ENCODE measurements around the gene MT1B.

DNA sequence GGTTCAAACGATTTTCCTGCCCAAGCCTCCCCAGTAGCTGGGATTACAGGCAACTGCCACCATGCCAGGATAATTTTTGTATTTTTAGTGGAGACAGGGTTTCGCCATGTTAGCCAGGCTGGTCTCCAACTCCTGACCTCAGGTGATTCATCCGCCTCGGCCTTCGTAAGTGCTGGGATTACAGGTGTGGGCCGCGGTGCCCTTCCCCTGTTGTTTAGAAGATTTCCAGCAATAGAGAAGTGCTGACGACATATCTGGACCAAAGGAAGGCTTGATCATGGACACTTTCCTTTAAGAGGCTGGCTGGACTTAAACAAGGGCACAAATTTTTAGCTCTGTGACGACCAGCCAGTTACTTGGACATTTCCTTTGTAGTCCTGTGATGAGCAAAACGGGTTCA, 20.5 kb upstream of the MT1B start:
- TF ChIP-seq MXI1 (IDR thresholded peaks at IDR 0.05; ENCODE audit: low read depth, low read length): no peak
- TF ChIP-seq, protein P1, sequence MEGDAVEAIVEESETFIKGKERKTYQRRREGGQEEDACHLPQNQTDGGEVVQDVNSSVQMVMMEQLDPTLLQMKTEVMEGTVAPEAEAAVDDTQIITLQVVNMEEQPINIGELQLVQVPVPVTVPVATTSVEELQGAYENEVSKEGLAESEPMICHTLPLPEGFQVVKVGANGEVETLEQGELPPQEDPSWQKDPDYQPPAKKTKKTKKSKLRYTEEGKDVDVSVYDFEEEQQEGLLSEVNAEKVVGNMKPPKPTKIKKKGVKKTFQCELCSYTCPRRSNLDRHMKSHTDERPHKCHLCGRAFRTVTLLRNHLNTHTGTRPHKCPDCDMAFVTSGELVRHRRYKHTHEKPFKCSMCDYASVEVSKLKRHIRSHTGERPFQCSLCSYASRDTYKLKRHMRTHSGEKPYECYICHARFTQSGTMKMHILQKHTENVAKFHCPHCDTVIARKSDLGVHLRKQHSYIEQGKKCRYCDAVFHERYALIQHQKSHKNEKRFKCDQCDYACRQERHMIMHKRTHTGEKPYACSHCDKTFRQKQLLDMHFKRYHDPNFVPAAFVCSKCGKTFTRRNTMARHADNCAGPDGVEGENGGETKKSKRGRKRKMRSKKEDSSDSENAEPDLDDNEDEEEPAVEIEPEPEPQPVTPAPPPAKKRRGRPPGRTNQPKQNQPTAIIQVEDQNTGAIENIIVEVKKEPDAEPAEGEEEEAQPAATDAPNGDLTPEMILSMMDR (IDR thresholded peaks at IDR 0.05): no peak
- TF ChIP-seq YY1 (IDR thresholded peaks at IDR 0.05; ENCODE audit: low read depth): no peak
- TF ChIP-seq POLR2AphosphoS5 (IDR thresholded peaks at IDR 0.05; ENCODE audit: low read depth, low read length): no peak
